CD14-positive monocyte (primary cell): ENCODE data around the gene ANGPTL8. TPM values are rescaled to one million over a fixed set of nuclear protein-coding genes. Genes with fewer than 3 reads are reported as not detected.

Experiments used
- DNase-seq, 3 donors: peaks; one replicate each; pipeline ENCODE4 v3.0.0-alpha.2; 2011 to 2022
- H2AFZ ChIP-seq: 2 replicates; pipeline ENCODE4 v1.6.0; 2012; ENCODE audit warnings: mild to moderate bottlenecking, low read depth, low read length, inconsistent platforms; ENCODE audit not compliant: insufficient read depth, poor library complexity, severe bottlenecking
- H3K27ac ChIP-seq, 2 donors: 1 replicate in 1 of 2; 2 replicates in 1 of 2; pipeline ENCODE4 v1.5.1; 2012 to 2013; ENCODE audit warnings: low read length in 2 of 2, control low read depth in 1 of 2, inconsistent platforms in 1 of 2, low read depth in 1 of 2, mild to moderate bottlenecking in 1 of 2
- H3K27me3 ChIP-seq, 2 donors: one replicate each; pipeline versions ENCODE4 v1.6.0 to v1.6.1; 2011 to 2013; ENCODE audit warnings: low read length in 2 of 2; ENCODE audit not compliant: control insufficient read depth in 2 of 2, insufficient read depth in 2 of 2
- H3K36me3 ChIP-seq, 2 donors: replicated peaks in 1 of 2; 1 replicate in 1 of 2; 2 replicates in 1 of 2; pipeline versions ENCODE4 v1.5.1 to v1.6.1; 2012 to 2013; ENCODE audit warnings: low read length in 2 of 2, control low read depth in 1 of 2, inconsistent platforms in 1 of 2, mild to moderate bottlenecking in 1 of 2; ENCODE audit not compliant: insufficient read depth in 2 of 2, control insufficient read depth in 1 of 2
- H3K4me1 ChIP-seq, 2 donors: 1 replicate in 1 of 2; 2 replicates in 1 of 2; pipeline versions ENCODE4 v1.5.1 to v1.6.1; 2012 to 2013; ENCODE audit warnings: low read length in 2 of 2, control low read depth in 1 of 2, inconsistent platforms in 1 of 2, mild to moderate bottlenecking in 1 of 2, moderate library complexity in 1 of 2; ENCODE audit not compliant: insufficient read depth in 2 of 2, control insufficient read depth in 1 of 2
- H3K4me2 ChIP-seq: replicated peaks from 2 replicates; pipeline ENCODE3; 2012; ENCODE audit warnings: low read length, moderate library complexity, mild to moderate bottlenecking; ENCODE audit not compliant: poor library complexity, severe bottlenecking; ENCODE audit errors: extremely low read depth
- H3K4me3 ChIP-seq, 3 experiments: fragments of 200-600 bp in 1 of 3; sonication (generic) in 1 of 3; replicated peaks in 1 of 3; 1 replicate in 2 of 3; 2 replicates in 1 of 3; pipeline ENCODE4 v1.5.1; 2011 to 2013; ENCODE audit warnings: low read length in 3 of 3, mild to moderate bottlenecking in 3 of 3, control low read depth in 2 of 3, low read depth in 2 of 3, inconsistent platforms in 1 of 3, moderate library complexity in 1 of 3
- H3K79me2 ChIP-seq: 2 replicates; pipeline ENCODE4 v1.6.0; 2012; ENCODE audit warnings: mild to moderate bottlenecking, control low read depth, inconsistent platforms, low read length, moderate library complexity; ENCODE audit not compliant: insufficient read depth
- H3K9ac ChIP-seq: 2 replicates; pipeline ENCODE4 v1.6.0; 2017; ENCODE audit warnings: low read length, mild to moderate bottlenecking; ENCODE audit not compliant: insufficient read depth, poor library complexity, severe bottlenecking
- H3K9me3 ChIP-seq, 2 donors: replicated peaks in 1 of 2; 1 replicate in 1 of 2; 2 replicates in 1 of 2; pipeline versions ENCODE4 v1.5.1 to v1.6.1; 2012 to 2013; ENCODE audit warnings: low read length in 2 of 2, control low read depth in 1 of 2; ENCODE audit not compliant: control insufficient read depth in 1 of 2, insufficient read depth in 1 of 2
- H4K20me1 ChIP-seq: 2 replicates; pipeline ENCODE4 v1.6.0; 2012; ENCODE audit warnings: mild to moderate bottlenecking, low read length, control low read depth, moderate library complexity; ENCODE audit not compliant: insufficient read depth
- H3K27ac Mint-ChIP-seq, 7 donors: one replicate each; pipeline ENCODE4 v1.8.0; 2020; ENCODE audit warnings: mild to moderate bottlenecking in 7 of 7, mixed read lengths in 7 of 7, moderate library complexity in 6 of 7, inconsistent platforms in 2 of 7
- H3K27me3 Mint-ChIP-seq, 3 donors: one replicate each; pipeline ENCODE4 v1.8.0; 2021 to 2022; ENCODE audit warnings: low read depth in 3 of 3, mild to moderate bottlenecking in 3 of 3, mixed read lengths in 3 of 3, moderate library complexity in 3 of 3, inconsistent platforms in 1 of 3
- H3K36me3 Mint-ChIP-seq, 2 donors: one replicate each; pipeline ENCODE4 v1.8.0; 2020; ENCODE audit warnings: mixed read lengths in 2 of 2, inconsistent platforms in 1 of 2, mild to moderate bottlenecking in 1 of 2
- H3K4me1 Mint-ChIP-seq: one replicate; pipeline ENCODE4 v1.8.0; 2020; ENCODE audit warnings: mild to moderate bottlenecking, mixed read lengths
- H3K4me3 Mint-ChIP-seq, 2 donors: one replicate each; pipeline ENCODE4 v1.8.0; 2020; ENCODE audit warnings: mild to moderate bottlenecking in 2 of 2, mixed read lengths in 2 of 2, moderate library complexity in 1 of 2
- H3K9me3 Mint-ChIP-seq, 7 donors: one replicate each; pipeline ENCODE4 v1.8.0; 2020 to 2022; ENCODE audit warnings: mixed read lengths in 7 of 7, mild to moderate bottlenecking in 6 of 7, moderate library complexity in 6 of 7, inconsistent platforms in 2 of 7
- WGBS: methylation state at CpG from one replicate; pipeline ENCODE4 v1.1.5; 2013; ENCODE audit warnings: missing lambda C conversion rate; ENCODE audit not compliant: insufficient coverage; 5-methylcytosine and 5-hydroxymethylcytosine counted together
- intact Hi-C, 2 donors: fragments of 100-400 bp; cut with micrococcal nuclease; formaldehyde crosslinking; loops; one replicate each; pipeline versions ENCODE4 v1.15.0 to v1.15.1; 2023
- polyA plus RNA-seq, 3 donors: library from polyadenylated mRNA; depleted of rRNA in 1 of 3; unstranded in 2 of 3; stranded (reverse) in 1 of 3; fragments of 300-500 nt in 2 of 3; fragments of >200 nt in 1 of 3; fragmentation: Illumina TruSeq in 2 of 3; gene quantifications; 1 replicate in 2 of 3; 2 replicates in 1 of 3; pipeline ENCODE4 v1.2.3, GENCODE V29; 2012 to 2021
- TF ChIP-seq, protein P1 (sequence below): fragments of 200-600 bp; IDR thresholded peaks from one replicate; pipeline ENCODE4 v1.8.0; 2022; ENCODE audit warnings: antibody characterized with exemption, mild to moderate bottlenecking

ANGPTL8 gene
- polyA plus RNA-seq, 3 donors, result not detected

- H3K9me3 Mint-ChIP-seq, result peaks cover 7 to 19% (median 17%) of the 10 kb centered on the region in 7 donors
- WGBS, result 34% methylated on average over 48 of the region's 48 CpGs
- no peaks in the 10 kb centered on the region for H4K20me1 ChIP-seq
- peak overlapping the region in 1 of 2 donors; percentile 79 for H3K4me3 Mint-ChIP-seq
- H3K4me2 ChIP-seq, result peak overlapping the region; percentile 65
- no peak overlapping the region for H3K4me3 ChIP-seq
- H3K36me3 Mint-ChIP-seq, result no peaks in the 10 kb centered on the region
- TF ChIP-seq, protein P1, sequence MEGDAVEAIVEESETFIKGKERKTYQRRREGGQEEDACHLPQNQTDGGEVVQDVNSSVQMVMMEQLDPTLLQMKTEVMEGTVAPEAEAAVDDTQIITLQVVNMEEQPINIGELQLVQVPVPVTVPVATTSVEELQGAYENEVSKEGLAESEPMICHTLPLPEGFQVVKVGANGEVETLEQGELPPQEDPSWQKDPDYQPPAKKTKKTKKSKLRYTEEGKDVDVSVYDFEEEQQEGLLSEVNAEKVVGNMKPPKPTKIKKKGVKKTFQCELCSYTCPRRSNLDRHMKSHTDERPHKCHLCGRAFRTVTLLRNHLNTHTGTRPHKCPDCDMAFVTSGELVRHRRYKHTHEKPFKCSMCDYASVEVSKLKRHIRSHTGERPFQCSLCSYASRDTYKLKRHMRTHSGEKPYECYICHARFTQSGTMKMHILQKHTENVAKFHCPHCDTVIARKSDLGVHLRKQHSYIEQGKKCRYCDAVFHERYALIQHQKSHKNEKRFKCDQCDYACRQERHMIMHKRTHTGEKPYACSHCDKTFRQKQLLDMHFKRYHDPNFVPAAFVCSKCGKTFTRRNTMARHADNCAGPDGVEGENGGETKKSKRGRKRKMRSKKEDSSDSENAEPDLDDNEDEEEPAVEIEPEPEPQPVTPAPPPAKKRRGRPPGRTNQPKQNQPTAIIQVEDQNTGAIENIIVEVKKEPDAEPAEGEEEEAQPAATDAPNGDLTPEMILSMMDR, result peak; percentile 89
- peaks cover 0 to 4% of the 10 kb centered on the region in 2 donors for H3K27me3 ChIP-seq
- H3K27ac ChIP-seq, result no peak overlapping the region
- peak overlapping the region; percentile 52 for H2AFZ ChIP-seq
- peak overlapping the region in 3 of 7 donors; percentile 58 to 62 (median 60) for H3K27ac Mint-ChIP-seq
- H3K4me1 ChIP-seq, result peaks cover 4 to 8% of the 10 kb centered on the region in 2 donors
- H3K27me3 Mint-ChIP-seq, result peaks cover 16 to 25% (median 19%) of the 10 kb centered on the region in 3 donors
- intact Hi-C loops, result no loop called here
- peak; percentile 80 to 84 (median 82) for DNase-seq
- H3K79me2 ChIP-seq, result no peaks in the 10 kb centered on the region
- peaks cover 12 to 19% of the 10 kb centered on the region in 2 donors for H3K9me3 ChIP-seq
- no peaks in the 10 kb centered on the region for H3K36me3 ChIP-seq
- peaks cover 5% of the 10 kb centered on the region for H3K4me1 Mint-ChIP-seq
- H3K9ac ChIP-seq, result no peak overlapping the region
Measured at GRCh38 chr19:11242864-11243797, 3.7 kb downstream of the ANGPTL8 start.

- WGBS, result 80% methylated on average over 4 of the region's 7 CpGs
- Mint-ChIP-seq H3K27me3 (peaks cover 16 to 25% (median 19%) of the 10 kb centered on the region in 3 donors), H3K4me3 (peak overlapping the region in 1 of 2 donors; percentile 79), H3K27ac (peak overlapping the region in 3 of 7 donors; percentile 60 to 78 (median 62)), H3K4me1 (peaks cover 5% of the 10 kb centered on the region), H3K36me3 (no peaks in the 10 kb centered on the region), H3K9me3 (peaks cover 4 to 14% (median 10%) of the 10 kb centered on the region in 7 donors)
- Histone ChIP-seq H3K4me1 (peaks cover 4 to 8% of the 10 kb centered on the region in 2 donors), H3K79me2 (no peaks in the 10 kb centered on the region), H3K4me3 (no peak overlapping the region), H3K36me3 (no peaks in the 10 kb centered on the region), H3K4me2 (peak overlapping the region; percentile 65), H3K9me3 (peaks cover 8 to 13% of the 10 kb centered on the region in 2 donors), H4K20me1 (no peaks in the 10 kb centered on the region), H2AFZ (peak overlapping the region; percentile 52), H3K27me3 (peaks cover 0 to 4% of the 10 kb centered on the region in 2 donors), H3K9ac (no peak overlapping the region), H3K27ac (no peak overlapping the region)
- TF ChIP-seq, protein P1, result no peak
- DNase-seq, result no peak
- intact Hi-C loops, result no loop called here
Measured at GRCh38 chr19:11243798-11244169, 4.4 kb downstream of the ANGPTL8 start.
